Retinal pigment epithelial cell (primary cell): ENCODE measurements around the gene SLC25A23.

Experiments used
- DNase-seq: peaks from one replicate; pipeline ENCODE4 v3.0.0-alpha.2; 2010; ENCODE audit warnings: low read depth
- H3K4me3 ChIP-seq: 2 replicates; pipeline ENCODE4 v1.5.1; 2011; ENCODE audit warnings: mild to moderate bottlenecking, low read length, control low read depth, moderate library complexity
- TF ChIP-seq, protein P1 (sequence below): conservative IDR thresholded peaks from 2 replicates; pipeline ENCODE4 v1.5.1; 2011; ENCODE audit warnings: low read depth, low read length, control low read depth, inconsistent platforms

SLC25A23 gene

GRCh38 chr19:6498294-6499036 lies 38.9 kb upstream of the SLC25A23 start:
- no peak for DNase-seq
- TF ChIP-seq, protein P1, sequence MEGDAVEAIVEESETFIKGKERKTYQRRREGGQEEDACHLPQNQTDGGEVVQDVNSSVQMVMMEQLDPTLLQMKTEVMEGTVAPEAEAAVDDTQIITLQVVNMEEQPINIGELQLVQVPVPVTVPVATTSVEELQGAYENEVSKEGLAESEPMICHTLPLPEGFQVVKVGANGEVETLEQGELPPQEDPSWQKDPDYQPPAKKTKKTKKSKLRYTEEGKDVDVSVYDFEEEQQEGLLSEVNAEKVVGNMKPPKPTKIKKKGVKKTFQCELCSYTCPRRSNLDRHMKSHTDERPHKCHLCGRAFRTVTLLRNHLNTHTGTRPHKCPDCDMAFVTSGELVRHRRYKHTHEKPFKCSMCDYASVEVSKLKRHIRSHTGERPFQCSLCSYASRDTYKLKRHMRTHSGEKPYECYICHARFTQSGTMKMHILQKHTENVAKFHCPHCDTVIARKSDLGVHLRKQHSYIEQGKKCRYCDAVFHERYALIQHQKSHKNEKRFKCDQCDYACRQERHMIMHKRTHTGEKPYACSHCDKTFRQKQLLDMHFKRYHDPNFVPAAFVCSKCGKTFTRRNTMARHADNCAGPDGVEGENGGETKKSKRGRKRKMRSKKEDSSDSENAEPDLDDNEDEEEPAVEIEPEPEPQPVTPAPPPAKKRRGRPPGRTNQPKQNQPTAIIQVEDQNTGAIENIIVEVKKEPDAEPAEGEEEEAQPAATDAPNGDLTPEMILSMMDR: no peak
- H3K4me3 ChIP-seq: no peak overlapping the region

GRCh38 chr19:6495947-6496346 lies 36.4 kb upstream of the SLC25A23 start:
- TF ChIP-seq, protein P1: no peak
- no peak for DNase-seq
- H3K4me3 ChIP-seq: no peak overlapping the region

DNA sequence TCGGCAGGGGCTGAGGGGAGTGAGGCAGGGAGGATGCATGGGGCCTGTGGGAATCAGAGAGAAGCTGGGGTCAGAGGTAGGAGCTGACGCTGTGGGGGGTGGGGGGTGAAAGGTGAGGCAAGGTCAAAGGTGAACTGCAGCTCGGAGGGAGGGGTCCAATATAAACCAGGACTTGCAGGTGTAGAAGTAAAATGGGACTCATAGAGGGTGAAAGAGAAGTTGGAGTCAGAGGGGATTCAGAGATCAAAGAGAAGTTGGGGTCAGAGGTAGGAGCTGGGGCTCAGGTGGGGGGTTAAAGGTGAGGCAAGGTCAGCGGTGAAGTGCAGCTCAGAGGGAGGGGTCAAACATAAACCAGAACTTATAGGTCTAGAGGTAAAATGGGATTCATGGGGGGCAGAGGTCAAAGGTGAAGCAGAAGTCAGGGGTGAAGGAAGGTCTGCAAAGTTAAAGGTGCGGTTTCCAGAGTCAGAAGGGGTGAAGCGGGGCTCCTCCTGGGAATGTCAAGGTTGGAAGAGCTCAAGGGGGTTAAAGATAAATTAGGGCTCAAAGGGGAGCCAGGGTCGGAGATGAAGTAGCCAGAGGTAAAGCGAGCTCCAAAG lies 34.9 kb upstream of the SLC25A23 start:
- TF ChIP-seq, protein P1: no peak
- H3K4me3 ChIP-seq: no peak overlapping the region
- no peak for DNase-seq

- TF ChIP-seq, protein P1: no peak
These were observed 32.4 kb upstream of the SLC25A23 start for GRCh38 chr19:6491802-6492592.

DNA sequence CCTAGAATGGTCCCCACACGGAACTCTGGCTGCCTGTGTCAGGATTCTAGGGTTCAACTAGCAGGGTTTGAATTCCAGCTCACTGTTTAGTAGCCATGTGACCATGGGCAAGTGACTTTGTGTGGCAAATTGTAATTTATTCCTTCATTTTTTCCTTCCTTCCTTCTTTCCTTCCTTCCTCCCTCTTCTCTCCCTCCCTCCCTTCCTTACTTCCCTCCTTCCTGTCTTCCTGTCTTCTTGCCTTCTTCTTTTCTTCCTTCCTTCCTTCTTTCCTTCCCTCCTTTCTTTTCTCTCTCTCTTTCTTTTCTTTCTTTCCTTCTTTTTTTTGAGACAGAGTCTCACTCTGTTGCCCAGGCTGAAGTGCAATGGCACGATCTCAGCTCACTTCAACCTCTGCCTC lies 30.5 kb upstream of the SLC25A23 start:
- DNase-seq: no peak
- no peak overlapping the region for H3K4me3 ChIP-seq
- TF ChIP-seq, protein P1: no peak

More at GRCh38 chr19:6491802-6492592, 32.4 kb upstream of the SLC25A23 start:
- DNase-seq: no peak
- H3K4me3 ChIP-seq: no peak overlapping the region

DNA sequence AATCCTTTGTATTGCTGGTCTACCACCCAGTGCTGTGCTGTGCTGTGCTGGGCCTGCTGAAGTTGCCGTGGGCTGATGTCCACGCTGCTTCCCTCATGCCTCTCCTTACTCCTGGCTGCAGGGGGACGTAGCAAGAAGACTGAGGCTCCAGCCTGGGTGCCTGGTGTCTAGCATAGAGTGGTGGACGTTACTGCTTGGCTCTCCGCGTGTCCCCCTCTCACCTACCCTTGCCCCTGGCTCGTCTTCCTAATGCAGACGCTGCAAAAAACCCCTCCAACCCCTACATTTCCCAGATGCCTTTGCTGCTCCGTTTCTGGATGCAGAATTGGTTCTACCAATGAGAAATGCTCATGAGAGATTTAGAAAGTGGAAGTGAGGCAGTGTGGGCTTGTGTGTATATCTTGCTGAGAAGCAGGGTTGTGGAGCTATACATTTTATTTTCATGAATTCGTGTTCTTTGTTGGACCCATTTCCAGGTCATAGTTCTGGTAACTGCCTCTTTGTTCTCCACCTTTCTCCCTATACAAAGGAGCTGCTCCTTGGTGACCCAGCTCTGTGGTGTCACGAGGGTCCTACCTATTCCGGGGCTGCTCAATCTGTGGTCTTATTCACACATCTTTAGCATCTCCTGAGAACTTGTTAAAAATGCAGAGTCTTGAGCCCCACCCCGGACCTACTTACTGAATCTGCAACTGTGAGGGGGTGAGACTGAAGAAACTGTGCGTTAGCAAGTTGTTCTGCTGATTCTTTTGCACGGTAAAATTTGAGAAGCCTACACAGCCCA lies 29.9 kb upstream of the SLC25A23 start:
- no peak for DNase-seq
- no peak overlapping the region for H3K4me3 ChIP-seq
- TF ChIP-seq, protein P1: no peak
